GM18870 (cell line): ENCODE results near the gene RNF121.
"Not testable (repeated sequence)": the region's sequence is repeated elsewhere in the genome, so short reads cannot be mapped to it uniquely, and the experiment has no call there.

ENCODE experiments used
- ATAC-seq: cut with Tn5 transposase; IDR thresholded peaks from one replicate; pipeline ENCODE4 v1.9.1; 2021; ENCODE audit warnings: moderate library complexity; ENCODE audit not compliant: unreplicated experiment

Gene RNF121

DNA sequence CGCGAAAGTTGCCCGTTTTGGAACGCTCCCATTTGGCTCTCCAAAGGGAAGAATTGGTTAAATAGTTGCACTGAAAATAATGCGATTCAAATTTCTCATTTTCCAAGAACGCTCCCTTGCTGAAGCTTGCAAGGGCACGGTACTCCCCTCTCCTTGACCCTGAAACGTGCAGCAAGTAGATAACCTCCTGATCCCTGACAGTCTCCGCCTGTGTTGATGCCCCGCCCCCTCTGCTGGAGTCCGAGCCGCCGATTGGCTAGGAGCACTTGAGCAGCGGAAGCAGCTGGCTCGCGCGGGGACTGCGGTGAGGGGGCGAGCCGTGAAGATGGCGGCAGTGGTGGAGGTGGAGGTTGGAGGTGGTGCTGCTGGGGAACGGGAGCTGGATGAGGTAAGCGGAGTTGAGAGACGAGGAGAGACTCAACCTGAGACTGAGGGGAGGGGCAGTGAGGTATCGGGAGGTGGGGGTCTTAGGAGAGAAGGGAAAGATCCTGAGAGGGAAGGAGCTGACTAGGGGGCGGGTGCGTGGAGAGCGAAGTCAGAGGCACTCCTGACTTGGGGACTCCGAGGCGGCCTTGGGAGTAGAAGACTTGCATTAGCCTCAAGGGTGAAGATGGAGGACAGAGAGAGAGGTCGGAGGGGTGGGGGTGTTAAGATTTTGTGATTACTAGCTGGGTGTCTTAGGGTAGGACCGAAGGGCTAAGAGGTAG lies at the start of gene RNF121:
Gene RNF121 (plus strand): TSS at position 310 of the 707 bp plus-strand sequence. CDS start 16 bp downstream, at position 326.
- ATAC-seq, result peak; percentile 70

DNA sequence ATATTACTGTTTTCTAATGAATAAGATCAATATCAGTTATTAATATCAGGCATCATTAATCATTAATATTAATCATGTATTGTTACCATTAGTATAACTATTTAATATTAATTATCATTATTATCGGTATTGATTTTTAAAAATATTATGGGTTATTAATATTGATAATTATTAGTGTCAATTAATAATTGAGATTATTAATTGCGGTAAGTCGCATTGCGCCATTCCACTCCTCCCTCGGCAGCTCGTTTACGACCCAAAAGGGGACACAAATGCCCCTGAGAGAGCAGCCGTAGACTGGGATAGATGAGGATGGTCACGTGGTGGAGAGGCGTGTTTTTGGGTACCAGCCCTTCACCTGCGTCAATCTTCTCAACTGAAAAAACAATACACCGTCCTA lies 43.0 kb upstream of the RNF121 start:
- ATAC-seq, result not testable (repeated sequence)

DNA sequence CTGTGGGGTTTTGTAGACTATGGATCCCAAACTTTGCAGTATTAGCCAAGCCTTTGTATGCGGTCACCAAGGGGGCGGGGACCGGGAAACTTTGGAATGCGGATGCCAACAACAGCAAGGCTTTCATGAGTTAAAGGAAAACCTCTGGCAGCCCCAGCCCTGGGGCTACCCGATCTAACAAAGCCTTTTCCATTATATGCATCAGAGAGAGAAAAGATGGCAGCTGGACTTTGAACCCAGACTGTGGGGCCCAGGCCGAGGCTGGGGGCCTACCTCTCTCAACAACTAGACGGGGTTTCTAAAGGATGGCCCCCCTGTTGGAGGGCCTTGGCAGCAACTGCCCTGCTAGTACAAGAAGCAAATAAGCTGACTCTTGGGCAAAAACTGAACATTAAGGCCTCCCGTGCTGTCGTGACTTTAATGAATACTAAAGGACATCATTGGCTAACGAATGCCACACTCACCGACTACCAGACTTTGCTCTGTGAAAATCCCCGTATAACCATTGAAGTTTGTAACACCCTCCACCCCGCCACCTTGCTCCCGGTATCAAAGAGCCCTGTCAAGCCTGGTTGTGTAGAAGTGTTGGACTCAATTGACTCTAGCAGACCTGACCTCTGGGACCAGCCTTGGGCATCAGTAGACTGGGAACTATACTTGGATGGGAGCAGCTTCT lies 40.4 kb upstream of the RNF121 start:
- not testable (repeated sequence) for ATAC-seq

DNA sequence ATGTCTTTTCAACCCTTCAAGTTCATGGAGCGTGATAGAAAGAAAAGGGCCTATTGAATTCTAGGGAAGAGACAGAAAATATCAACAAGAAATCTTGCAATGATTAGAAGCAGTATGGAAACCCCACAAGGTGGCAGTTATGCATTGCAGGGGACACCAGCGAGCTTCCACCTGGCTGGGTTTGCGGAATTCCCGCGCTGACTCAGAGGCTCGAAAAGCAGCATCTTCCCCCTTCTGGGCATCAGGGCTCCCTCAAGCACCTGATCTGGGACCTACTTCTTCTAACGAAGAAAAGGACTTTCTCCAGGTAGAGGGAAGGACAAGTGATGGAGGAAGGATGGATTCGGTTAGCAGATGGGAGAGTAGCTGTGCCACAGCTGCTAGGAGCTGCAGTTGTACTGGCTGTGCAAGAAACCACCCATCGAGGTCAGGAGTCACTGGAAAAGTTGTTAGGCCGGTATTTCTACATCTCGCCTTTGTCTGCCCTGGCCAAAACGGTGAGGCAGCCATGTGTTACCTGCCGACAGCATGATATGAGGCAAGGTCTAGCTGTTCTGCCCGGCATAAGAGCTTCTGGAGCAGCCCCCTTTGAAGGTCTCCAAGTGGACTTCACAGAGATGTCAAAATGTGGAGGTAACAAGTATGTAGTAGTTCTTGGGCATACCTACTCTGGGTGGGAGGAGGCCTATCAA lies 39.5 kb upstream of the RNF121 start:
- ATAC-seq, result not testable (repeated sequence)

DNA sequence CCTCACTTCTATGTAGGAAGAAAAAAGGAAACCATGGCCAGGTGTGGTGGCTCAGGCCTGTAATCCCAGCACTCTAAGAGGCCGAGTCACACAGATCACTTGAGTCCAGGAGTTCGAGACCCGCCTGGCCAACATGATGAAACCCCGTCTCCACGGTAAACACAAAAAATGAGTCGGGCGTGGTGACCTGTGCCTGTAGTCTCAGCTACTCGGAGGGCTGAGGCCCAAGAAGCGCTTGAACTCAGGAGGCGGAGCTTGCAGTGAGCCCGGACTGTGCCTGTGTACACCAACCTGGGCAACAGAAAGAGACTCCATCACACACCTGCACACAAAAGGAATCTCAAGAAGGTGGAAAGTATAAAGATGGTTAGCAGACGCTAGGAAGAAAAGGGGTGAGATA lies 32.9 kb upstream of the RNF121 start:
- no peak for ATAC-seq

DNA sequence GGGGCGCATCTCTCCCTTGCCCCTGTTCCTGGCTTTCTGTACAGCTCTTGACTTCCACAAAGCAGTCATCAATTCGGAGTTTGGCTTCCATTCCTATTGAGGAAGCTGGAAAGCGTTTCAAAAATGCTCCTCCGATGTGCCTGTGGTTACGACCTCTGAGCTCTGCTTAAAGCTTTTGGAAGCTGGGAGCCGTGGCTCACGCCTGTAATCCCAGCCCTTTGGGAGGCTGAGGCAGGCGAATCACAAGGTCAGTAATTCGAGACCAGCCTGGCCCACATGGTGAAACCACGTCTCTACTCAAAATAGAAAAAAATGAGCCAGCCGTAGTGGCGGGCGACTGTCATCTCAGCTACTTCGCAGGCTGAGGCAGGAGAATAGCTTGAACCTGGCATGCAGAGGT lies 27.7 kb upstream of the RNF121 start:
- ATAC-seq, result not testable (repeated sequence)

DNA sequence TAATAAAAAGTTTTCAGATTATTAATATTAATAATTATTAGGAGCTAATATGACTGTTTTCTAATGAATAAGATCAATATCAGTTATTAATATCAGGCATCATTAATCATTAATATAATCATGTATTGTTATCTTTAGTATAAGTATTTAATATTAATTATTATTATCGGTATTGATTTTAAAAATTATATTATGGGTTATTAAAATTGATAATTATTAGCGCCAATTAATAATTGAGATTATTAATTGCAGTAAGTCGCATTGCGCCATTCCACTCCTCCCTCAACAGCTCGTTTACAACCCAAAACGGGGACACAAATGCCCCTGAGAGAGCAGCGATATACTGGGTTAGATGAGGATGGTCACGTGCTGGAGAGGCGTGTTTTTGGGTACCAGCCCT lies 20.6 kb upstream of the RNF121 start:
- ATAC-seq, result no peak

DNA sequence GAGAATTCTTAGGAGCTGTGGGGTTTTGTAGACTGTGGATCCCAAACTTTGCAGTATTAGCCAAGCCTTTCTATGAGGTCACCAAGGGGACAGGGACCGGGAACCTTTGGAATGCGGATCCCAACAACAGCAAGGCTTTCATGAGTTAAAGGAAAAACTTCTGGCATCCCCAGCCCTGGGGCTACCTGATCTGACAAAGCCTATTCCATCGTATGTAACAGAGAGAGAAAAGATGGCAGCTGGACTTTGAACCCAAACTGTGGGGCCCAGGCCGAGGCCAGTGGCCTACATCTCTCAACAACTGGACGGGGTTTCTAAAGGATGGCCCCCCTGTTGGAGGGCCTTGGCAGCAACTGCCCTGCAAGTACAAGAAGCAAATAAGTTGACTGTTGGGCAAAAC lies 18.1 kb upstream of the RNF121 start:
- not testable (repeated sequence) for ATAC-seq

DNA sequence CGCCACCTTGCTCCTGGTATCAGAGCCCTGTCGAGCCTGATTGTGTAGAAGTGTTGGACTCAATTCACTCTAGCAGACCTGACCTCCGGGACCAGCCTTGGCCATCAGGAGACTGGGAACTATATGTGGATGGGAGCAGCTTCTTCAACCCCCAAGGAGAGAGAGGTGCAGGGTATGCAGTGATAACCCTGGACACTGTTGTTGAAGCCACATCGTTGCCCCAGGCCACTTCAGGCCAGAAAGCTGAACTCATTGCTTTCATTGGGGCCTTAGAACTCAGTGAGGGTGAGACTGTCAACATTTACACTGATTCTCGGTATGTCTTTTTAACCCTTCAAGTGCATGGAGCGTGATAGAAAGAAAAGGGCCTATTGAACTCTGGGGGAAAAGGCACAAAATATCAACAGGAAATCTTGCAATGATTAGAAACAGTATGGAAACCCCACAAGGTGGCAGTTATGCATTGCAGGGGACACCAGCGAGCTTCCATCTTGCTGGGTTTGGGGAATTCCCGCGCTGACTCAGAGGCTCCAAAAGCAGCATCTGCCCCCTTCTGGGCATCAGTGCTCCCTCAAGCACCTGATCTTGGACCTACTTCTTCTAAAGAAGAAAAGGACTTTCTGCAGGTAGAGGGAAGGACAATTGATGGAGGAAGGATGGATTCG lies 17.4 kb upstream of the RNF121 start:
- ATAC-seq, result not testable (repeated sequence)

DNA sequence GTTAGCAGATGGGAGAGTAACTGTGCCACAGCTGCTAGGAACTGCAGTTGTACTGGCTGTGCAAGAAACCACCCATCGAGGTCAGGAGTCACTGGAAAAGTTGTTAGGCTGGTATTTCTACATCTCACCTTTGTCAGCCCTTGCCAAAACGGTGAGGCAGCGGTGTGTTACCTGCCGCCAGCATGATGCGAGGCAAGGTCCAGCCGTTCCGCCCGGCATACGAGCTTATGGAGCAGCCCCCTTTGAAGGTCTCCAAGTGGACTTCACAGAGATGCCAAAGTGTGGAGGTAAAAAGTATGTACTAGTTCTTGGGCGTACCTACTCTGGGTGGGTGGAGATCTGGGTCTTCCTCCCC lies 16.9 kb upstream of the RNF121 start:
- not testable (repeated sequence) for ATAC-seq

DNA sequence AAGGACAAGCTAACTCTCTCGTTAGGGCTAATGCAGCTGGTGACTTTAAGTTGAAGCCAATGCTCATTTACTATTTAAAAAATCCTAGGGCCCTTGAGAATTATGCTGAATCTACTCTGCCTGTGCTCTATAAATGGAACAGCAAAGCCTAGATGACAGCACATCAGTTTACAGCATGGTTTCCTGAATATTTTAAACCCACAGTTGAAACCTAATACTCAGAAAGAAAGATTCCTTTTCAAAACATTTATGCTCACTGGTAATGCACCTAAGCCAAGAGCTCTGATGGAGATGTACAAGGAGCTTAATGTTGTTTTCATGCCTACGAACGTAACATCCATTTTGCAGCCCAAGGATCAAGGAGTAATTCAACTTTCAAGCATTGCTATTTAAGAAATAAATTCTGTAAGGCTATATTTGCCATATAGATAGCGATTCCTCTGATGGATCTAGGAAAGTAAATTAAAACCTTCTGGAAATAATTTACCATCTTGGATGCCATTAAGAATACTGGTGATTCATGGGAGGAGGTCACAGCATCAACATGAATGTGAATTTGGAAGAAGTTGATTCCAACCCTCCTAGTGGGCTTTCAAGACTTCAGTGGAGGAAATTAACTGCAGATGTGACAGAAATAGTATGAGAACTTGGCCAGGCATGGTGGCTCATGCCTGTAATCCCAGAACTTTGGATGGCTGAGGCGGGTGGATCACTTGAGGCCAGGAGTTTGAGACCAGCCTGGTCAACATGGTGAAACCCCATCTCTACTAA lies 14.9 kb upstream of the RNF121 start:
- no peak for ATAC-seq

DNA sequence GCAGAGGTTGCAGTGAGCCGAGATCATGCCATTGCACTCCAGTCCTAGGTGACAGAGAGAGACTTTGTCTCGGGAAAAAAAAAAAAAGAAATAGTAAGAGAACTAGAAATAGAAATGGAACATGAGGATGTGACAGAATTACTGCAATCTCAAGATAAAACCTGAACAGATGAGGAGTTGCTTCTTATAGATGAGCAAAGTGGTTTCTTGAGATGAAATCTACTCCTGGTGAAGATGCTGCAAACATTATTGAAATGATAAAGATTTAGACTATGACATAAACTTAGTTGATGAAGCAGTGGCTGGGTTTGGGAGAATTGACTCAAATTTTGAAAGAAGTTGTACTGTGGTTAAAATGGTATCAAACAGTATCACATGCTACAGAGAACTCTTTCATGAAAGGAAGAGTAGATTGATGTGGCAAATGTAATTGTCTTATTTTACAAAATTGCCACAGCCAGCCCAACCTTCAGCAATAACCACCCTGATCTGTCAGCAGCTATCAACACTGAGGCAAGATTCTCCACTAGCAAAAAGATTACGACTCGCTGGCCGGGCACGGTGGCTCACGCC lies 14.1 kb upstream of the RNF121 start:
- ATAC-seq, result no peak

DNA sequence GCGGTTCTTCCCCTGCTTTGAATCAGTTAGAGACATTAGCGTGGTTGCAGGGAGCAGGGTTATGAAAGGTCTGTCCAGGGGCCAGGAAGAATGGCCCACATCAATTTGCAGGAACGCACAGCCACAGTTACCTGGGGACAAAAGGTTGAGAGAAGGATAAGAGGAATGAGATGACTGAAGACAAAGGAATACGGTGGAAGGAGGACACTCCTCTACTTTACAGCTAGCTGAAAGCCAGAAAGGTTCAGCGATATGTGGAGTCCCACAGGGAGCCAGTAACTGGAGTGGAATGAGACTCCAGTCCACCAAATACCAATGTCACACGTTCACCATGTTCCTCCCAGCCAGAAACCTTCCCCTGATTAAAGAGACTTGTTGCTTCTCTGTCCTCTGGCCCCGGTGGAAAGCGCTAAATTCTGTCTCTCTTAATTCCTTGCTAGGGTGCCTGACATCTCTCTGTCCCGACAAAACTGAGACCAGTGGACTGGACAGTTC lies 11.2 kb upstream of the RNF121 start:
- ATAC-seq, result no peak

DNA sequence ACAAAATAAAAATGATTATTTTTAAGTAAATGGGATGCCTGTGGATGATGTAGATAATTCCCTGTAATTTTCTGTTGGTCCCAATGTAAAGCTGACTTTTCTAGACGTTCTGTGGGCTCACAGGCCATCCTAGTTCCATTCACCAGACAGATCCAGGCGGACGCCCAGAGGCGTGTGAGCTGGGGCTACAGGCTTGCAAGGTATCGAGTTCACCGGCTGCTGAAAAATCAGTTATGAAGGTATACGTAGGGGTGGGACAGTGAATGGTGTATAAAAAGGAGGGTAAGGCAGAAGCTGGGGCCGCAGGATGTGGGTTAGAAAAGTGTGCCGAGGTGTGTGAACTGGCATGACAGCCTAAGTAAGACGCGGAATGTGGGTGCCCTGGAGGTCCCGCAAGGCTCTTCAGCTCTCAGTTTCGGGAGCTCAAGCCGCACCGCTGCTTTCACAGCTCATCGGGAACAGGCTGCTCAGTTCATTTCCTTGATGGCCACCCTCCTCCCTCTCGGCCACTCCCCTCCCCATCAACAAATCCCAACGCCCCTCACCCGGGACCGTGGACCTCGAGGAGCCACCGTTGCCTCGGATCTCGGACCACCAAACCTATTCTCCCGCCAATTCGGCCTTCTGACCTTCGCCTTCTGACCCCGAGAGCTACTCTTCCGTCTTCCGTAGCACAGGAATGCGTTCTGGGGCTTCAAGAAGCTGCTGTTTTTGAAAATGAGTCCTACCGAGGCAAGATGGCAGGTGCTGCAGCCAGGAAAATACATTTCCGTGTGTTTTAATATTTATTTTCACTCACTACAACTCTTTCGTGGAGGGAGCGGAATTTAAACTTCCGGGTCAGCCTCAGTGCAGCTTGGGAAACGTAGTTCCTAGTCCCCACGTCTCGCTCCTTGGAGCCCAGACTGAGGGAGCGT lies 768 bp upstream of the RNF121 start, which contains the start of gene XNDC1N:
Gene XNDC1N (minus strand): TSS at position 775 of the 917 bp plus-strand sequence. CDS start 5,241 bp downstream, outside the sequence.
- ATAC-seq, result peak; percentile 57

DNA sequence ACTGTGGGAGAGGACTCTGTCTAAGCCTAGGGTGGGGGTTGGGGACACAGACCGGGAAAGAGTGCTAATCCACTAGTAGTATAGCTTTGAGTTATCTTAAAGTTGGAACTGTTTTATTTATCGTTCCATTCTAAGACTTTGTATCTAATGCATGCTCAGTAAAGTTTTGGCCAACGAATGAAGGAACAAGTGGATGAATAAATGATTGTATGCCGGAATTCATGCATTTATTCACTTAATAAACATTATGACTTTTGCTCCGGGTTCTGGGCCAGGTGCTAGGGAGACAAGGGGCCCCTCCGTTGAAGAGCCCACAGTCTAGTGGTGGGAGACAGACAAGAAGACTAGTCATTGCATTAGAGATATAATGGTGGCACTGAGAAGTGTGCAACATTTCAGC lies 645 bp downstream of the RNF121 start:
- no peak for ATAC-seq

DNA sequence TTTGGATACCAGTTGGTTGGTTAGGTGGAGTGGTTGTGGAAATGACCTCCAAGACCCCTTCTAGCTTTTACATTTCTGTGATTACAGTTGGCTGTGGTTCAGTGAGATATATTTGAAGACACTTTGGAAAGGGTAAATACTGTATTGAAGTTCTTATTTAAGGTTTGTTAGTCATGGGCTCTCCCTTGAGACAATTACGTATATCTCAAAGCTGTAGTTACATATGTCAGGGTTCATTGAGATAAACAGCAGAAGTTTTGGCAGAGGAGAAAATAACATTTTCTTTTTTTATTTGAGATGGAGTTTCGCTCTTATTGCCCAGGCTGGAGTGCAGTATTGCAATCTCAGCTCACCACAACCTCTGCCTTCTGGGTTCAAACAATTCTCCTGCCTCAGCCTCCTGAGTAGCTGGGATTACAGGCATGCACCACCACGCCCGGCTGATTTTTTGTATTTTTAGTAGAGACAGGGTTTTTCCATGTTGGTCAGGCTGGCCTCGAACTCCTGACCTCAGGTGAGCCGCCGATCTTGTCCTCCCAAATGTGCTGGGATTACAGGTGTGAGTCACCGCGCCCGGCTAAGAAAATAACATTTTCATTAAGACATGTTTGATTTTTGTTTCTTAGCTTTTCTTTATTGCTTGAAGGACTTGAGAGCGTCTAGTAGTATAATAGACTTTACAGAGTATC lies 1.9 kb downstream of the RNF121 start:
- no peak for ATAC-seq

DNA sequence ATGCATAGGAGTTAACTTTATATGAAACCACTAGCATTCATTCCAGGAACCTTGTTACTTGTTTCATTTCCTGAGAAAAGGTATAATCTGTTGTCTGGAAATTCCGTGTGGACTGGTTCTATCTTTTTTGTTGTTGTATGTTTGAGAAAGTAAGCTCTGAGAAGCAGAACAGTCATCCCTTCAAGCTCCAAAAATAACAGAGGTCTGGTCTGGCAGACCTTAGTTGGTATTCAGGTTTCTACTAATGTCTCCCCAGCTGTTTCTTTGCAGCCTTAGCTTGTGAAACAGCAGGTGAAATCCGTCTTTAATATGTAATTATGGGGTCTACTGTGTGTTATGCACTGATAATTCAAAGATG lies 2.4 kb downstream of the RNF121 start:
- ATAC-seq, result no peak

DNA sequence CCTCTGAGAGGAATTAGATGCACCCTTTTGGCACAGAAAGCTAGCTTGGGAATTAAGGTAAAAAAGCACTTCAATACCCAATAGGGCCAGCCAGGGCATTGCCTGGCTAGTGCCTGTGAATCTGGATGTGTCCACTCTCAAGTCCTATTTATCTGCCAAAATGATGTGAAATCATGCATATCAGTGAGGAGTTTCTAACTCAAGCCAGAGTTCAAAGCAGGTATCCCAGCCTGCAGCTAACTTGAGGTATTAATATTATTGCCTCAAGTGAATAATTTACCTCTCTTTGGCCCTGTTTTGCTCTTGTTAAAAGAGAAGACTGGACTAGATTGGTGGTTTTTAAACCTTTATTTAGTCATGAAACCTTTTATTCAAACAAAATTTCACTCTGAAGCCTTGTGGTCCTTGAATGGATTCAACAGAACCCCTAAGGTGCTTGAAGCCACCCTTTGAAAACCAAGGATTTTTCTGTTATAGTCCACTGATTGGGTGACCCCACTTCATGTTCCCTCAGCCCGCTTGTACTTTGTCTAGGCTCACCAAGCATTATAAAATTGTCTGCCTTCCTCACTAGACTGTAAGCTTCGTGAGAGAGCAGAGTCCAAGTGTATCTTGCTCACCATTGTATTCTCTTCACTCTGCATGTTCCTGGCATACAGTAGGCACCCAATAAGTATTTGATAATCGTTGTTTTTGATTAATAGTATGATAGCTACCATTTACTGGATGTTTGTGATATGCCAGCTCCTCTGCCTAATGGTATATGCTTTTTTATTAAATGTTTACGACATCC lies 4.5 kb downstream of the RNF121 start:
- ATAC-seq, result no peak
